ENCODE data around the gene MVB12B.

DNA sequence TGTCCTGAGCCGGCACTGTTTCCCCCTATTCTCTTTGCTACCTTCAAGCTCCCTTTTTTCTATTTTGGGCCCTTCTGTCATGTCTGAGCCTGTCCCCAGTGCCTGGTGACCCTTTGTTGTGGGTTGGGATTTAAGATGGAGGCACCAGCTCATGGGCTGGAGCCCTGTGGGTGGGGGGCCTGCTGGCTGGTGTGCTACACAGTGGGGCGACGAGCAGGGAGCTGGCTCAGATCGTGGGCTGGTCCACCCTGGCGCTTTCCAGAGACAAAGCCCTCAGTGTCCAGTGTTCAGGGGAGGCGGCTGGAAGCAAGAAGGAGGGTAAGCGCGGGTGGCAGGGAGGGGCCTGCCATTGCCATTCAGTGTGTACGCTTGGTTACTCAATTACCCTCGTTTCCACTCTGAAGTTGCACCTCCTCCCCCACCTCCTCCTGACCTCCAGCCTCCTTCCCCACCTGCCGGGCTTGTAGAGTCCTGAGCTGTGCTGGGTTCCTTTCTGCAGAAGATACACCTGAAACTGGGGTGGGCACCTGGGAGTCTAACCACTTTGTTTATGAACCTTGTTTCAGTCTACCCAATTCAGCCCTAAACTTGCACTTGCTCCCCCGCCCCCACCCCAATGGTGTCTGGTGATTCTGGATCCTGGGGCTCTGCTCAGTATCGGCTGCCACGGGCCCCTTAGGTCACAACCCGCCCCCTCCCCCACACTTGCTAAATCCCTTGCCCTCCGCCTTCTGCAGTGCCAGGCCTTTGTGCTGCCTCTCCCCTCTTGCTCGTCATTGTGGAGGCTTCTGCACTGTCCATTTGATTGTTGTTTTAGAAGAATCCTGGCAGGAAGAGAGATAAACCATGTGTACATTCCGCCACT lies 49.9 kb downstream of the MVB12B start:
- TF ChIP-seq MAFK (IDR thresholded peaks at IDR 0.05; ENCODE audit: low read depth, low read length) (no peak), POLR2A (IDR thresholded peaks at IDR 0.05; ENCODE audit: low read depth, low read length) (no peak), RAD21 (IDR thresholded peaks at IDR 0.05; ENCODE audit: low read length) (no peak), SMC3 (IDR thresholded peaks at IDR 0.05; ENCODE audit: low read depth, low read length) (no peak)
- TF ChIP-seq, protein P1, sequence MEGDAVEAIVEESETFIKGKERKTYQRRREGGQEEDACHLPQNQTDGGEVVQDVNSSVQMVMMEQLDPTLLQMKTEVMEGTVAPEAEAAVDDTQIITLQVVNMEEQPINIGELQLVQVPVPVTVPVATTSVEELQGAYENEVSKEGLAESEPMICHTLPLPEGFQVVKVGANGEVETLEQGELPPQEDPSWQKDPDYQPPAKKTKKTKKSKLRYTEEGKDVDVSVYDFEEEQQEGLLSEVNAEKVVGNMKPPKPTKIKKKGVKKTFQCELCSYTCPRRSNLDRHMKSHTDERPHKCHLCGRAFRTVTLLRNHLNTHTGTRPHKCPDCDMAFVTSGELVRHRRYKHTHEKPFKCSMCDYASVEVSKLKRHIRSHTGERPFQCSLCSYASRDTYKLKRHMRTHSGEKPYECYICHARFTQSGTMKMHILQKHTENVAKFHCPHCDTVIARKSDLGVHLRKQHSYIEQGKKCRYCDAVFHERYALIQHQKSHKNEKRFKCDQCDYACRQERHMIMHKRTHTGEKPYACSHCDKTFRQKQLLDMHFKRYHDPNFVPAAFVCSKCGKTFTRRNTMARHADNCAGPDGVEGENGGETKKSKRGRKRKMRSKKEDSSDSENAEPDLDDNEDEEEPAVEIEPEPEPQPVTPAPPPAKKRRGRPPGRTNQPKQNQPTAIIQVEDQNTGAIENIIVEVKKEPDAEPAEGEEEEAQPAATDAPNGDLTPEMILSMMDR (conservative IDR thresholded peaks at IDR 0.05; ENCODE audit: low read depth, low read length), result no peak
- TF ChIP-seq, protein P2, sequence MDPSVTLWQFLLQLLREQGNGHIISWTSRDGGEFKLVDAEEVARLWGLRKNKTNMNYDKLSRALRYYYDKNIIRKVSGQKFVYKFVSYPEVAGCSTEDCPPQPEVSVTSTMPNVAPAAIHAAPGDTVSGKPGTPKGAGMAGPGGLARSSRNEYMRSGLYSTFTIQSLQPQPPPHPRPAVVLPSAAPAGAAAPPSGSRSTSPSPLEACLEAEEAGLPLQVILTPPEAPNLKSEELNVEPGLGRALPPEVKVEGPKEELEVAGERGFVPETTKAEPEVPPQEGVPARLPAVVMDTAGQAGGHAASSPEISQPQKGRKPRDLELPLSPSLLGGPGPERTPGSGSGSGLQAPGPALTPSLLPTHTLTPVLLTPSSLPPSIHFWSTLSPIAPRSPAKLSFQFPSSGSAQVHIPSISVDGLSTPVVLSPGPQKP (IDR thresholded peaks at IDR 0.05; ENCODE audit: borderline replicate concordance, low read depth, low read length), result no peak
- TF ChIP-seq, protein P3, sequence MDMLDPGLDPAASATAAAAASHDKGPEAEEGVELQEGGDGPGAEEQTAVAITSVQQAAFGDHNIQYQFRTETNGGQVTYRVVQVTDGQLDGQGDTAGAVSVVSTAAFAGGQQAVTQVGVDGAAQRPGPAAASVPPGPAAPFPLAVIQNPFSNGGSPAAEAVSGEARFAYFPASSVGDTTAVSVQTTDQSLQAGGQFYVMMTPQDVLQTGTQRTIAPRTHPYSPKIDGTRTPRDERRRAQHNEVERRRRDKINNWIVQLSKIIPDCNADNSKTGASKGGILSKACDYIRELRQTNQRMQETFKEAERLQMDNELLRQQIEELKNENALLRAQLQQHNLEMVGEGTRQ (IDR thresholded peaks at IDR 0.05; ENCODE audit: low read depth, low read length), result no peak
